SU-DHL-6 (cell line): ENCODE data around the gene GNB1L.
"Not testable (repeated sequence)": the region's sequence is repeated elsewhere in the genome, so short reads cannot be mapped to it uniquely, and the experiment has no call there.

Source experiments
- H2AFZ ChIP-seq: fragments of 200-600 bp; sonication (generic); 2 replicates; pipeline ENCODE4 v1.6.1; 2014; ENCODE audit warnings: low read depth, mild to moderate bottlenecking, moderate library complexity, mixed read lengths, antibody characterized with exemption, low read length; ENCODE audit not compliant: severe bottlenecking
- H3F3A ChIP-seq: fragments of 200-600 bp; shearing (Covaris generic); 2 replicates; pipeline ENCODE4 v1.6.0; 2016; ENCODE audit warnings: antibody characterized with exemption, mild to moderate bottlenecking; ENCODE audit not compliant: insufficient read depth
- H3K27ac ChIP-seq: fragments of 200-600 bp; sonication (generic); 2 replicates; pipeline ENCODE4 v1.5.1; 2016; ENCODE audit warnings: low read depth, mild to moderate bottlenecking, low read length, moderate library complexity, mixed read lengths
- H3K27me3 ChIP-seq: fragments of 200-600 bp; sonication (generic), shearing (Covaris generic); 2 replicates; pipeline ENCODE4 v1.6.0; 2014; ENCODE audit warnings: mild to moderate bottlenecking, low read length
- H3K36me3 ChIP-seq: fragments of 200-600 bp; sonication (generic); 2 replicates; pipeline ENCODE4 v1.6.1; 2014; ENCODE audit warnings: mild to moderate bottlenecking, low read length, mixed read lengths
- H3K4me2 ChIP-seq: fragments of 300-600, 200-600 bp; shearing (Covaris generic), sonication (generic); 2 replicates; pipeline ENCODE4 v1.6.0; 2014; ENCODE audit warnings: low read length, low read depth, mild to moderate bottlenecking; ENCODE audit not compliant: poor library complexity, severe bottlenecking
- H3K4me3 ChIP-seq: fragments of 200-600 bp; sonication (generic); 2 replicates; pipeline ENCODE4 v1.5.1; 2014; ENCODE audit warnings: antibody characterized with exemption, low read length, mild to moderate bottlenecking, mixed read lengths; ENCODE audit not compliant: insufficient read depth, poor library complexity, severe bottlenecking
- H3K79me2 ChIP-seq: fragments of 200-600 bp; sonication (generic); 2 replicates; pipeline ENCODE4 v1.6.1; 2014; ENCODE audit warnings: mild to moderate bottlenecking, low read length, moderate library complexity; ENCODE audit not compliant: insufficient read depth
- H3K9ac ChIP-seq: fragments of 200-600 bp; sonication (generic); 2 replicates; pipeline ENCODE4 v1.7.0; 2014; ENCODE audit warnings: mild to moderate bottlenecking, low read length
- H3K9me2 ChIP-seq: fragments of 200-600 bp; sonication (generic); replicated peaks from 2 replicates; pipeline ENCODE4 v1.6.1; 2014; ENCODE audit warnings: low read length; ENCODE audit not compliant: insufficient read depth
- H3K9me3 ChIP-seq: fragments of 200-600 bp; sonication (generic); 2 replicates; pipeline ENCODE4 v1.6.1; 2014; ENCODE audit warnings: low read length, mixed read lengths; ENCODE audit not compliant: insufficient read depth
- H4K20me1 ChIP-seq: fragments of 200-600 bp; sonication (generic); 2 replicates; pipeline ENCODE4 v1.6.1; 2014; ENCODE audit warnings: low read depth, mild to moderate bottlenecking, antibody characterized with exemption, low read length, moderate library complexity, mixed read lengths
- CTCF ChIP-seq: fragments of 200-600 bp; sonication (generic); IDR thresholded peaks from one replicate; pipeline ENCODE4 v1.5.1; 2017; ENCODE audit warnings: antibody characterized with exemption, mild to moderate bottlenecking, low read length, moderate library complexity; ENCODE audit not compliant: insufficient read depth, poor library complexity, severe bottlenecking
- EZH2phosphoT487 ChIP-seq: fragments of 200-600 bp; sonication (generic), shearing (Covaris generic); conservative IDR thresholded peaks from 2 replicates; pipeline ENCODE4 v1.6.1; 2018; ENCODE audit warnings: mild to moderate bottlenecking, antibody characterized with exemption, low read length, moderate library complexity, mixed read lengths

Gene GNB1L

DNA sequence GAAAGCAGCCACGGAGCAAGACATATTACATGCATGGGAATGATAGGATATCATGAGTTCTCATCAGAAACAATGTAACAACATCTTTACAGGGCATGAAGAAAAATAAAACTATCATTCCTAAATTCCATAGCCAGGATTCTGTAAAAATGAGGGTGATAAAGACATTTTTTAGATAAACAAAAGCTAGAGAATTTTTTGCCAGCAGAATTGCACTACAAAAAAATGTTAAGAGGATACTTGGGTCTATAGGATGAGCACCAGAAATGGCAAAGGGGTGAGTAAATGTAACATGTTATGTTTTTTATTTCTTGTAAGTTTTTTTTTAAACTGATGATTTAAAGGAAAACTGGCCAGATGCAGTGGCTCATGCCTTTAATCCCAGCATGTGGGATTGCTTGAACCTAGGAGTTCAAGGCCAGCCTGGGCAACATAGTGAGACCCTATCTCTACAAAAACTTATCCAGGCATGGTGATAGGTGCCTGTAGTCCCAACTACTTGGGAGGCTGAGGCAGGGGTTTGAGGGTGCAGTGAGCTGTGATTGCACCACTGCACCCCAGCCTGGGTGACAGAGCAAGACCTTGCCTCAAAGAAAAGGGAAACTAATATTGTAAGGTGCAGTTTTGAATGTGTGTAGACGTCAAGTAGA is 60.9 kb downstream of the GNB1L start:
- TF ChIP-seq CTCF (no peak), EZH2phosphoT487 (no peak)
- Histone ChIP-seq H3K4me3 (no peak overlapping the region), H3K4me2 (no peak overlapping the region), H4K20me1 (no peaks in the 10 kb centered on the region), H2AFZ (no peak overlapping the region), H3K27me3 (no peaks in the 10 kb centered on the region), H3K9ac (no peak overlapping the region), H3K79me2 (no peaks in the 10 kb centered on the region), H3K27ac (no peak overlapping the region), H3K9me3 (no peaks in the 10 kb centered on the region), H3K36me3 (no peaks in the 10 kb centered on the region), H3K9me2 (no peaks in the 10 kb centered on the region), H3F3A (no peaks in the 10 kb centered on the region)

DNA sequence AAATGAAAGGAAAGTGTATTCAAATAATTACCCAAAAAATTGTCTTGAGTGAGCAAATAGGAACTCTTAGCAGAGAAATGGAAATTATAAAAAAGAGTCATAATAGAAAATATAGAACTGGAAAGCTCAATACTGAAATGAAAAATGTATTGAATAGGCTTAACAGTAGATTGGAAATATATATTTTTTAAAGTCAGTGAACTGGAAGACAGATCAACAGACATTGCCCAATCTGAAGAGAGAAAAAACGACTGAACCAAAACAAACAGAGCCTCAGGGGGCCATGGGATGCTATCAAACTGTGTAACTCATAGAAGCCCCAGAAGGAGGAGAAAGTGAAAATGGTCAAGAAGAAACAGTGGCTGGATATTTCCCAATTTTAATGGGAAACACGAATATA is 61.5 kb downstream of the GNB1L start:
- Histone ChIP-seq H4K20me1 (no peaks in the 10 kb centered on the region), H3K36me3 (no peaks in the 10 kb centered on the region), H3K4me2 (no peak overlapping the region), H3K9me2 (no peaks in the 10 kb centered on the region), H3K4me3 (no peak overlapping the region), H3K9me3 (no peaks in the 10 kb centered on the region), H3K27me3 (no peaks in the 10 kb centered on the region), H2AFZ (no peak overlapping the region), H3K79me2 (no peaks in the 10 kb centered on the region), H3K9ac (no peak overlapping the region), H3F3A (no peaks in the 10 kb centered on the region), H3K27ac (no peak overlapping the region)
- TF ChIP-seq CTCF (no peak), EZH2phosphoT487 (no peak)

- H3K9me3 ChIP-seq, H3K9ac ChIP-seq, H3K27me3 ChIP-seq, H3K79me2 ChIP-seq, H3F3A ChIP-seq, H3K4me3 ChIP-seq, H3K36me3 ChIP-seq, H3K27ac ChIP-seq, H3K9me2 ChIP-seq, H3K4me2 ChIP-seq, H4K20me1 ChIP-seq, H2AFZ ChIP-seq: not testable (repeated sequence)
Measured at GRCh38 chr22:19792383-19792896, 62.2 kb downstream of the GNB1L start.

DNA sequence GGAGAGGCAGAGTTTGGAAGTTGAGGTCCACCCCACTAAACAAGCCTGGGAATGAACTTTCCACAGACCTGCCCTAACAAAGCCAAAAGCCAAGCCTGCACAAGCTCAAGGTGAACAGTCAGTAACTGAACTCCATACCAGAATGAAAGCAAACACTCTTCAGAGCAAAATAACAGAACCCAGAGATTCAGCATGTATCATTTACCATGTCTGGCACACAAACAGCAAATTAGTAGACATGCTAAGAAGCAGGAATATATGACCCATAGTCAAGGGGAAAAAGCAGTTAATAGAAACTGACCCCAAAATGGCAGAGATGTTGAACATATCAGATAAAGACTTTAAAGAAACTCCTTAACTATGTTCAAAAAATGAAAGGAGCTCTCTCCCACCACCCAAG is 62.8 kb downstream of the GNB1L start:
- Histone ChIP-seq H3K36me3 (no peaks in the 10 kb centered on the region), H4K20me1 (no peaks in the 10 kb centered on the region), H3K9me2 (no peaks in the 10 kb centered on the region), H2AFZ (no peak overlapping the region), H3K4me2 (no peak overlapping the region), H3K27me3 (no peaks in the 10 kb centered on the region), H3K9ac (no peak overlapping the region), H3K4me3 (no peak overlapping the region), H3F3A (no peaks in the 10 kb centered on the region), H3K9me3 (no peaks in the 10 kb centered on the region), H3K79me2 (no peaks in the 10 kb centered on the region), H3K27ac (no peak overlapping the region)
- no peak for TF ChIP-seq EZH2phosphoT487
- no peak for TF ChIP-seq CTCF
